ENCODE data around the gene FAM83D.

The FAM83D gene

DNA sequence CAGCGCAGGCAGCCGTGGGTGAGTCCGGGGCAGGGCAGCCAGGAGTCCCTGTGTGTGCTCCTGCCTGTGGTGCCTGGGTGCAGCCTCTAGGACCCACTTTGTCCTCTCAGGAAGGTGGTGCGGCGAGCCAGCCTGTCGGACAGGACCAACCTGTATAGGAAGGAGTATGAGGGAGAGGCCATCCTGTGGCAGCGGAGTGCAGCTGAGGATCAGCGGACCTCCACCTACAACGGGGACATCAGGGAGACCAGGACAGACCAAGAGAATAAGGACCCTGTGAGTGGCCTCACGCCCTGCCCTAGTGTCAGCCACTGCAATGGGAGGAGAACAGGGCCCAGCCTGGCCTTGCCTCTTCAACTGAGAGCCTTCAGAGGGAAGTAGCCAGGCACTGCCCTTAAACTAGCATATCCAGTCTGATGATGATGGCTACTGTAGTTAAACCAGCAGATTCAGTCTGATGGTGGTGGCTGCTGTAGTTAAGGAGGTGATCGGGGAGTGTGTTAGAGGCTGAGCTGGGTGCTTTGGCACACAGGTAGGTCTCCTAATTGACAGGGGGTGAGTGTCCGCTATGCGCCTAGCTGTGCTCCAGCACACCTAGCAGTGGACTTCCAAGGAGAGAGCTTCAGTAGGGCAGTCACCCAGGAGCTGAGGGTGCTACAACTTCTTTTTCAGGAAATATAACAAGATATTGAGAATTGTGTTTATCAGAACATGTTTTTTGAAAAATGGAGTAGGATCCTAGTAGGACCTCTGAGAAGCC lies 18.1 kb upstream of the FAM83D start:
- TF ChIP-seq, protein P1, sequence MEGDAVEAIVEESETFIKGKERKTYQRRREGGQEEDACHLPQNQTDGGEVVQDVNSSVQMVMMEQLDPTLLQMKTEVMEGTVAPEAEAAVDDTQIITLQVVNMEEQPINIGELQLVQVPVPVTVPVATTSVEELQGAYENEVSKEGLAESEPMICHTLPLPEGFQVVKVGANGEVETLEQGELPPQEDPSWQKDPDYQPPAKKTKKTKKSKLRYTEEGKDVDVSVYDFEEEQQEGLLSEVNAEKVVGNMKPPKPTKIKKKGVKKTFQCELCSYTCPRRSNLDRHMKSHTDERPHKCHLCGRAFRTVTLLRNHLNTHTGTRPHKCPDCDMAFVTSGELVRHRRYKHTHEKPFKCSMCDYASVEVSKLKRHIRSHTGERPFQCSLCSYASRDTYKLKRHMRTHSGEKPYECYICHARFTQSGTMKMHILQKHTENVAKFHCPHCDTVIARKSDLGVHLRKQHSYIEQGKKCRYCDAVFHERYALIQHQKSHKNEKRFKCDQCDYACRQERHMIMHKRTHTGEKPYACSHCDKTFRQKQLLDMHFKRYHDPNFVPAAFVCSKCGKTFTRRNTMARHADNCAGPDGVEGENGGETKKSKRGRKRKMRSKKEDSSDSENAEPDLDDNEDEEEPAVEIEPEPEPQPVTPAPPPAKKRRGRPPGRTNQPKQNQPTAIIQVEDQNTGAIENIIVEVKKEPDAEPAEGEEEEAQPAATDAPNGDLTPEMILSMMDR (IDR thresholded peaks at IDR 0.05; ENCODE audit: borderline replicate concordance, insufficient read depth, low read depth, low read length): no peak
- H3K4me3 ChIP-seq (ENCODE audit: low read depth, low read length): no peak overlapping the region

DNA sequence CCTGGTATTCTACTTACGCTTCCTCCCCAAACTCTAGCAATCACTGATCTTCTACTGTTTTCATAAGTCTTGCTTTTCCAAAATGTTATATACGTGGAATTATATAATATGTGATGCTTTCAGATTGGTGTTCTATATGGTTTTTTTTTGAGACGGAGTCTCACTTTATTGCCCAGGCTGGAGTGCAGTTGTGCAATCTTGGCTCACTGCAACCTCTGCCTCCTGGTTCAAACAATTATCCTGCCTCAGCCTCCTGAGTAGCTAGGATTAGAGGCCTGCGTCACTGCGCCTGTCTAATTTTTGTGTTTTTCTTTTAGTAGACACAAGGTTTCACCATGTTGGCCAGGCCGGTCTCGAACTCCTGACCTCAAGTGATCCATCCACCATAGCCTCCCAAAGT lies 10.9 kb upstream of the FAM83D start:
- H3K4me3 ChIP-seq (ENCODE audit: low read depth, low read length): no peak overlapping the region
- TF ChIP-seq, protein P1 (IDR thresholded peaks at IDR 0.05; ENCODE audit: borderline replicate concordance, insufficient read depth, low read depth, low read length): no peak

DNA sequence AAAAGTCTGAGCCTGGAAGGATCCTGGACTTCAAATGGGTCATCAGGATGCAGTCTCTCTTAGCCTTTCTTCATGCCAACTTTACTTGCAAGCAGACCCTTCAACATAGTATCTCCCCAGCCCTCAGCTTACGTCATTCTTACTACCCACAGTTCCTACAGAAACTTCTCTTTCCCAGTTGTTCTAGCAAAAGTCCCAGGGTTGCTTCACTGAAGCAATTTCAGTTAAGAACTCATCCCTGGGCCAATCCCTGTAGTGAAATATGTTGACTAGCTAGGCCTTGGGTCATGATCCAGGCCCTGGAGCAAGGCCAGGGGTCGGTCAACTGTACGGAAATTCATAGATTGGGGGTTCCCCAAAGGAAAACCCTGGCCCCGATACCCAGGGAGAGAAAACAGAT lies 8.6 kb upstream of the FAM83D start:
- TF ChIP-seq, protein P1 (IDR thresholded peaks at IDR 0.05; ENCODE audit: borderline replicate concordance, insufficient read depth, low read depth, low read length): no peak
- H3K4me3 ChIP-seq (ENCODE audit: low read depth, low read length): no peak overlapping the region

DNA sequence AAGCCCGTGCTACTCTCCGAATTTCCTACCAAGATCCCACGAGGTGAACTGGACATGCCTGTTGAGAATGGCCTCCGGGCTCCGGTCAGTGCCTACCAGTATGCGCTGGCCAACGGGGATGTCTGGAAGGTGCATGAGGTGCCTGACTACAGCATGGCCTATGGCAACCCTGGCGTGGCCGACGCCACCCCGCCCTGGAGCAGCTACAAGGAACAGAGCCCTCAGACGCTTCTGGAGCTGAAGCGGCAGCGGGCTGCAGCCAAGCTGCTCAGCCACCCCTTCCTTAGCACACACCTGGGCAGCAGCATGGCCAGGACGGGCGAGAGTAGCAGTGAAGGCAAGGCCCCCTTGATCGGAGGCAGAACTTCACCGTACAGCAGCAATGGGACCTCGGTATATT lies 8.0 kb upstream of the FAM83D start:
- no peak overlapping the region for H3K4me3 ChIP-seq (ENCODE audit: low read depth, low read length)
- TF ChIP-seq, protein P1 (IDR thresholded peaks at IDR 0.05; ENCODE audit: borderline replicate concordance, insufficient read depth, low read depth, low read length): no peak

DNA sequence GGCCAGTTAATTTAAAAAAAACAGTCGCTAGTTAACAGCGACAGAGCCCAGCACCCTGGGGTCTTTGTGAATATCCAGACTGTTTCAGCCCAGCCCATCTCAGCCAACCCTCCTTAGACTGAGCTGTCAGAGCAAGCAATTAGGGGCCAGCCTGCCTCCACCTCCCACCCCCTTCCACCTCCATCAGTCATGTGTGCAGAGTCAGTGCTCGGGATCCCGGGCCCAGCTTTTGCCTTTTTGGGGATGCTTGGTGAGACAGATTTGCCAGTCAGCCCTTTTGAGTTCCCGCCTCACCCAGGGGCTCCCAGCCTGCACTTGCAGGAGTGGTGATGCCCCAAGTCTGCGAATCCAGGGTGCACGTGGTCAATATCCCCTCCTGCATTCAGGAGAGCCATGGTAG lies 6.5 kb upstream of the FAM83D start:
- no peak overlapping the region for H3K4me3 ChIP-seq (ENCODE audit: low read depth, low read length)
- TF ChIP-seq, protein P1 (IDR thresholded peaks at IDR 0.05; ENCODE audit: borderline replicate concordance, insufficient read depth, low read depth, low read length): no peak

DNA sequence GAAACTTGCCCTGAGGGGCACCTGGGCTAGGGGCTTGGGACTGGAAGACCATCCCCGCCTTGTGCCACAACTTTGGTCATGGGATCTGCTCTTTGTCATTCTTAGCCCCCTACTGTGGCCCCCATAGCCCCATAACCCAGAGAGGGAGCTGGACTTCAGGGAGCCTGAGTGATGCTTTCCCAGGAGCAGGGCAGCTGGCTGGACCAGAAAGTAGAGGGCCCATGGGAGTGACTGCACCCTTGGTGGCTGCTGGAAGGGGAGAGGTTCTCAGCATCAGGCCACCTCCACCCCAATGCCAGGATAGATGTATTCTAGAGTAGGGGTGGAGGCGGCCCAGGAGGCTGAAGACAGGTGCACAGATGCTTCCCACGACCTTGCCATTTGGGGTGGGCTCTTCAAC lies 5.8 kb upstream of the FAM83D start:
- no peak overlapping the region for H3K4me3 ChIP-seq (ENCODE audit: low read depth, low read length)
- TF ChIP-seq, protein P1 (IDR thresholded peaks at IDR 0.05; ENCODE audit: borderline replicate concordance, insufficient read depth, low read depth, low read length): no peak

DNA sequence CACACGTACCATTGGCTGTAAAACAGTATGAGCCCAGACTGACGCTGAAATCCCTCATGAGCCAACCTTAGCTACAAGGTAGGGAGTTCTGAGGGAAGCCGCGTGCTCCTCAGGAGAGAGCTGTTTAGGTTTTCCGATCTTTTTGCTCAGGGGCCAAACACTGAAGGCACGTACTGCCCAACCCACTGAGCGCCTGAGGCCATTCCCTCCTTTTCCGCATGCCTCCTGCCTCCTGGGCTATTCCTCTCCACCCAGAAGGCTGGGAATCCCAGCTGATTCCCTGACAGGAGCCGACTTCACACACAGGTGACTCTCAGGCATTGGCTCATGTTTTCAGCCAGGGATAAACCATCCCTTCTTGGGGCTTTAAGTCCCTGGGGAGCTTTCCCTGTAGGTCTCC lies 5.4 kb upstream of the FAM83D start:
- no peak overlapping the region for H3K4me3 ChIP-seq (ENCODE audit: low read depth, low read length)
- TF ChIP-seq, protein P1 (IDR thresholded peaks at IDR 0.05; ENCODE audit: borderline replicate concordance, insufficient read depth, low read depth, low read length): no peak

Data from GM12875 (cell line).